Measurements from ENCODE around the gene ZNF653. TPM values are rescaled to one million over a fixed set of nuclear protein-coding genes. Genes with fewer than 3 reads are reported as not detected.
"Not testable (repeated sequence)": the region's sequence is repeated elsewhere in the genome, so short reads cannot be mapped to it uniquely, and the experiment has no call there.

The ZNF653 gene
- total and polyA plus RNA-seq, 12 donors, result 2.3 to 7.8 (median 4.2) TPM

GRCh38 chr19:11464333-11465265 is 41.0 kb downstream of the ZNF653 start:
- Histone ChIP-seq H3K27ac (no peak overlapping the region), H3K4me3 (no peak overlapping the region), H3K36me3 (no peaks in the 10 kb centered on the region), H3K9me3 (no peaks in the 10 kb centered on the region), H3K4me1 (no peaks in the 10 kb centered on the region), H3K27me3 (peaks cover 0 to 11% (median 4%) of the 10 kb centered on the region in 7 donors)
- DNase-seq (no peak), ATAC-seq (no peak)
- WGBS, 2 donors, result 84 to 85% methylated on average over 11 of the region's 11 CpGs
- intact Hi-C loops (cut with DNase I), result no loop called here
- no peak for TF ChIP-seq CTCF (IDR thresholded peaks at IDR 0.05)

GRCh38 chr19:11463391-11463790 is 42.2 kb downstream of the ZNF653 start:
- WGBS, 2 donors, result 69 to 72% methylated on average over 12 of the region's 12 CpGs
- Histone ChIP-seq H3K27ac (no peak overlapping the region), H3K4me1 (no peaks in the 10 kb centered on the region), H3K27me3 (peaks cover 0 to 12% (median 7%) of the 10 kb centered on the region in 7 donors), H3K36me3 (no peaks in the 10 kb centered on the region), H3K9me3 (no peaks in the 10 kb centered on the region), H3K4me3 (no peak overlapping the region)
- TF ChIP-seq CTCF (IDR thresholded peaks at IDR 0.05), result no peak
- no peak for ATAC-seq
- intact Hi-C loops (cut with DNase I), result no loop called here
- no peak for DNase-seq

GRCh38 chr19:11461453-11461852 is 44.2 kb downstream of the ZNF653 start:
- no peak overlapping the region for H3K4me3 ChIP-seq
- whole genome bisulfite sequencing, 2 donors, result 74 to 76% methylated on average over 2 of the region's 2 CpGs
- TF ChIP-seq CTCF (IDR thresholded peaks at IDR 0.05), result no peak
- H3K4me1 ChIP-seq, result no peaks in the 10 kb centered on the region
- no peaks in the 10 kb centered on the region for H3K36me3 ChIP-seq
- no peak for DNase-seq
- intact Hi-C loops (cut with DNase I), result no loop called here
- no peaks in the 10 kb centered on the region for H3K9me3 ChIP-seq
- no peak overlapping the region for H3K27ac ChIP-seq
- ATAC-seq, result no peak
- H3K27me3 ChIP-seq, result peaks cover 0 to 22% (median 16%) of the 10 kb centered on the region in 7 donors

- H3K4me3 ChIP-seq, result no peak overlapping the region
- ATAC-seq, result no peak
These were observed 45.4 kb downstream of the ZNF653 start for GRCh38 chr19:11460207-11460606.

GRCh38 chr19:11458912-11459311 is 46.7 kb downstream of the ZNF653 start:
- H3K9me3 ChIP-seq; H3K4me3 ChIP-seq; H3K27ac ChIP-seq; H3K36me3 ChIP-seq; H3K4me1 ChIP-seq; intact Hi-C loops (cut with DNase I); DNase-seq; ATAC-seq: not testable (repeated sequence)
- 83 to 84% methylated on average over 11 of the region's 11 CpGs for WGBS, 2 donors
- H3K27me3 ChIP-seq, result peaks cover 0 to 23% (median 16%) of the 10 kb centered on the region in 7 donors

More at GRCh38 chr19:11460207-11460606, 45.4 kb downstream of the ZNF653 start:
- no peaks in the 10 kb centered on the region for H3K9me3 ChIP-seq
- no peaks in the 10 kb centered on the region for H3K4me1 ChIP-seq
- WGBS, 2 donors, result 56 to 70% methylated on average over 4 of the region's 4 CpGs
- H3K36me3 ChIP-seq, result no peaks in the 10 kb centered on the region
- intact Hi-C loops (cut with DNase I), result no loop called here
- H3K27me3 ChIP-seq, result peaks cover 0 to 23% (median 16%) of the 10 kb centered on the region in 7 donors
- TF ChIP-seq CTCF (IDR thresholded peaks at IDR 0.05), result peak in 3 of 9 donors; percentile 7 to 25 (median 10)
- H3K27ac ChIP-seq, result no peak overlapping the region
- no peak for DNase-seq
